HG02852 (cell line): ENCODE data around the gene LIN54.

Experiments used
- ATAC-seq: cut with Tn5 transposase; IDR thresholded peaks from one replicate; pipeline ENCODE4 v1.9.1; 2021; ENCODE audit warnings: mild to moderate bottlenecking, moderate library complexity; ENCODE audit not compliant: unreplicated experiment

LIN54 gene

GRCh38 chr4:82896755-82897154, 113.9 kb downstream of the LIN54 start:
- ATAC-seq = no peak

GRCh38 chr4:82893942-82894341, 116.7 kb downstream of the LIN54 start:
- ATAC-seq = no peak

DNA sequence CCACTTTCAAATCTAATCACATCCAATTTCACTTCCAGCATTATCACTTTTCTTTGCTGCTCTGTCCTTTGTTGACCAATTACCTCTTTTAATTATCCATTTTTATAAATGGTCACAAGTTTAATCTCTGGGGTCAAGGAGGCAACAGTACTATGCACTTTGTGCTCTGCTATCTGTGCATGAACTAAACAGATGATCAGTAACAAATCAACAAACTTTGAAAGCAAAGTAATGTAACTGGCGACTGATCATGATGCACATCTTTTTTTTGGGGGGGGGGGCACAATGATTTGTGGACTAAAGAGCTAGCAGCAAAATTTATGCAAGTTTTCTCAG, 118.2 kb downstream of the LIN54 start:
- ATAC-seq = no peak

- peak; percentile 1 for ATAC-seq
Measured at GRCh38 chr4:82891707-82892466, 118.7 kb downstream of the LIN54 start.

GRCh38 chr4:82890901-82891706, 119.5 kb downstream of the LIN54 start, which contains the start of gene SEC31A:
SEC31A (minus strand) TSS chr4:82891153; CDS start chr4:82881936, 9,217 bp downstream.
- ATAC-seq = peak; percentile 91

- no peak for ATAC-seq
Measured at GRCh38 chr4:82890528-82890900, 120.1 kb downstream of the LIN54 start.

- no peak for ATAC-seq
Measured at GRCh38 chr4:82889287-82889686, 121.3 kb downstream of the LIN54 start.

DNA sequence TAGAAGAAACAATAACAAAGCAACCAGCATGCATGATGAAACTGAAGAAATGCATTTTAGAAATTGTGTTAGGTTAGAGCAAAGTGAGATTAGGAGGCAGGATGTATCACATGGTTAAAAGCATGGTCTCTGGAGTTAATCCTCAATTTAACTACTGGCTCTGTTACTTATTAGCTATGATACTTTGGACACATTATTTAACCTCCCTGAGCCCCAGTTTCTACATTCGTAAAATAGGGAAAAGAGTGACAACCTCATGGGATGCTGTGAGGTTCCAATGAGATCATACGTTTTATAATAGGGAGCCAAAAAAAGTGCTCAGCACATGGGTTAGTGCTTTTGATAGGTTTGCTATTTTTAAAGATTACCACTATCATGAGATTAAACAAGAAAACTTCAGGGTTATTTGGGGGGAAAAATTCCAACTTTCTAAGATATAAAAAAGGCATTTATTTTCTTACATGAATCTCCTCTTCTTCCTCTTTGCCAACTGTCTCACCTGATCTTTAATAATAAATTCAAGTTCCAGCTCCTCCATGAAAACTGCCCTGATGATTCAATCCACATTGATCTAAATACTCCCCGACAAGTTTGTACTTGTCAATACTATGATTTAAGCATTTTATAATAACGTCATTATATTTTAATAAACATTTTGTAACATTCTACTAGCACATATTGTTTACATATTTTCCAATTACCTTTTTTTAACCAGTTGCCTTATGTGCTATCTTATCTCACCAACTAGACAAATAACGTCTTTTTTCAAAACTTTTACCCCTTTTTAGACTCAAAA, 124.3 kb downstream of the LIN54 start:
- no peak for ATAC-seq

- no peak for ATAC-seq
Measured at GRCh38 chr4:82885410-82885809, 125.2 kb downstream of the LIN54 start.
